NCI-H1436 treated with DMSO at 0.1 percent for 48 hours (cell line): ENCODE results near the gene ALOX15.
"Not testable (repeated sequence)": the region's sequence is repeated elsewhere in the genome, so short reads cannot be mapped to it uniquely, and the experiment has no call there.

Experiments used
- DNase-seq: peaks from one replicate; lab custom pipeline; 2025; lab: John Stamatoyannopoulos, UW

Gene ALOX15

GRCh38 chr17:4648741-4649140, 7.3 kb upstream of the ALOX15 start:
- no peak for DNase-seq

- DNase-seq: no peak
Observed at GRCh38 chr17:4645642-4646041, 4.2 kb upstream of the ALOX15 start.

DNA sequence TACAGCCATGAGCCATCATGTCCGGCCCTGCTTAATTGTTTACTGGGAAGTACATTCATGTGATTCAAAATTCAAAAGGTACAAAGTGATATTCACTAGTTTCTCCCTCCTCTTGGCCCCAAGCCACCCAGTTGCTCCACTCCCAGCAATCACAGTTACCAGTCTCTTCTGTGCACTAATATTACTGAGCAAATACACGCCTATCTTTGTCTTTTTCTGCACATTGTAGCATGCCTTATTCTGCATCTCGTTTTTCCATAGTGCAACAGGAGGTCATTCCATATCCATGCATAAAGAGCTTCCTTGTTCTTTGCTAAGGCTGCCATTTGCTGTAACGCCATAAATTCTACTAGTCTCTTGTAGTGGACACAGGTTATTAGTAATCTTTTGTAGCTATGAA, 2.2 kb upstream of the ALOX15 start:
- no peak for DNase-seq

- no peak for DNase-seq
Observed at GRCh38 chr17:4642286-4642685, 808 bp upstream of the ALOX15 start.

DNA sequence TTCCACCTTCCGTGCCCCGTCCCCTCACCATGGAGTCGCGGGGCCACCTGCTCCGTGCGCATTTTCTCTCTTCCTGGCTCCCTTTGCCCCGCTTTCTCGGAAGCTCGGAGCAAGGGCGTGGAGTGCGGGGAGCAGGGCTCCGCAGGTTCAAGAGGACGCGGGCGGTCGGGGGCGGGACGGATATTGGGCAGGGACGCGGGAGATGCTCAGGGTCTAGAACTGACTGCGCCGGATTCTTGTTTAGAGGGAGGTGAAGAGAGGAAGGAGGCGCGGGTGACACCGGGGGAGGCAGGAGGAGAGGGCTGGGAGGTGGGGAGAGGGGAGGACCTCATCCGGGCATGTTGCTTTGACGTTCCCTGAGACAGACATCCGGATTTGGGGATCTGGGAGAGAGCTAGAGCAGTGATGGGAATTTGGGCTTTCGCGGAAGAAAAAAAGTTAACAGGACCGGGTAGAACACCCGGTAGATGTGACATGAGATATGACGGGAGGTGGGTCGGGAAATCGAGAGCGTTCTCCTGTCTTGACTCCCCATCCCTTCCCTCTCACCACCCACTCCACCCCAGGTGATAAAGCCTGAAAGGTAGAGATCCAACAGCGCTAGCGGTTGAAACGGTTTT, 799 bp downstream of the ALOX15 start:
- not testable (repeated sequence) for DNase-seq

- DNase-seq: not testable (repeated sequence)
Observed at GRCh38 chr17:4639301-4640059, 2.0 kb downstream of the ALOX15 start.

- DNase-seq: not testable (repeated sequence)
Observed at GRCh38 chr17:4638766-4639165, 2.7 kb downstream of the ALOX15 start.

- DNase-seq: no peak
Observed at GRCh38 chr17:4636474-4637100, 4.9 kb downstream of the ALOX15 start.

GRCh38 chr17:4635823-4636375, 5.6 kb downstream of the ALOX15 start:
- DNase-seq: no peak

DNA sequence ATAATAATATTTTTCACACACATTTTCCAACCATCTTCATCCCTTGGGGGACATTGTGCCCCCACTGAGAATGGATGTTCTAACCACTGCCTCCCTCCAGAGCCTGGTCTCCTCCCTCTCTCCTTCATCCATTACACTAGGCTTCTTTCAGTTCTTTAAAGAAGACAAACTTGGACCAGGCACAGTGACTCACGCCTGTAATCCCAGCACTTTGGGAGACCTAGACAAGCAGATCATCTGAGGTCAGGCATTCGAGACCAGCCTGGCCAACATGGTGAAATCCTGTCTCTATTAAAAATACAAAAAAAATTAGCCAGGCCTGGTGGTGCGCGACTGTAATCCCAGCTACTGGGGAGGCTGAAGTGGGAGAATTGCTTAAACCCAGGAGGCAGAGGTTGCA, 6.5 kb downstream of the ALOX15 start:
- no peak for DNase-seq

DNA sequence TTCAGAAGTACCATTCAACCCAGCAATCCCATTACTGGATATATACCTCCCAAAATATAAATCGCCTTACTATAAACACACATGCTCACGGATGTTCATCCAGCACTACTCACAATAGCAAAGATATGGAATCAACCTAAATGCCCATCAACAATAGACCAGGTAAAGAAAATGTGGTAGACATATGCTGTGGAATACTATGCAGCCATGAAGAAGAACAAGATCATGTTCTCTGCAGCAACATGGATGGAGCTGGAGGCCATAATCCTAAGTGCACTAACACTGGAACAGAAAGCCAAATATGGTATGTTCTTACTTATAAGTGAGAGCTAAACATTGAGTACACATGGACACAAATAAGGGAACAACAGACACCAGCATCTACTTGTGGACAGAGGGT, 7.8 kb downstream of the ALOX15 start:
- no peak for DNase-seq

DNA sequence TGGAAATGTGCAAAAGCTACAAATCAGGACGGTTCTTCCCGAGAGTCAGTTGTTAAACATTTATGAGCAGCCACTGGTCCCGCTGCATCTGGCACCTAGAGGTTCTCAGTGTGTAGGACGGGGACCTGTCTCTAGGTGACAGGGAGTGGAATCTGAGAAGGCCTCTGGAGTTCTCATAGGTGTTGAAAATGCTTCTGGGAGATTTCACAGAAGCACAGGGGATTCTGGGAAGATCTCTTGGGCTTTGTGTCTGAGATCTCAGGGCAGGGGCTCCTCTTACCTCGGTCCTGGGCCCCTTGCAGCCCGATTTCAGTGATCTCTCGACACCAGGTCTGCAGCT, 8.9 kb downstream of the ALOX15 start:
- DNase-seq: no peak

- DNase-seq: no peak
Observed at GRCh38 chr17:4631836-4632580, 9.5 kb downstream of the ALOX15 start.

- no peak for DNase-seq
Observed at GRCh38 chr17:4631431-4631830, 10.0 kb downstream of the ALOX15 start.

- DNase-seq: no peak
Observed at GRCh38 chr17:4626734-4627256, 14.7 kb downstream of the ALOX15 start.

DNA sequence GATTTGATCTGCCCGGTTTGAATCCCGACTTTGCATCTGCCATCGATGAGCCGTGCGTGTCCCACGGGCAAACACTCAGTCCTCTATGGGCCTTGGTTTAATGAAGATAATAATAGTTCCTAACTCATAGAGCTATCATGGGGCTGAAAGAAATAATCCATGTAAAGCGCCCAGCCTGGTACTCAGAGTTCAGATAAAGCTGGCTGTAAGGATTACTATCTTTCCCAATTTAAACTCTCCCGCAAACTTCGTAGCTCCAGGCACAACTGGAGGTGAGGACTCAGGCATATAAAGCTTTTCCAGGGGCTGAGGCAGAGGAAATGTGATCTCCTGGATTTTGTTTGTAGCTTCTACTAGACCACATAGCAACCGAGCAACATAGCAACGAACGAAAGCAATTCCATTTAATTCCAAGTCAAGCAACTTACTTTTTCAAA, 16.3 kb downstream of the ALOX15 start:
- no peak for DNase-seq

DNA sequence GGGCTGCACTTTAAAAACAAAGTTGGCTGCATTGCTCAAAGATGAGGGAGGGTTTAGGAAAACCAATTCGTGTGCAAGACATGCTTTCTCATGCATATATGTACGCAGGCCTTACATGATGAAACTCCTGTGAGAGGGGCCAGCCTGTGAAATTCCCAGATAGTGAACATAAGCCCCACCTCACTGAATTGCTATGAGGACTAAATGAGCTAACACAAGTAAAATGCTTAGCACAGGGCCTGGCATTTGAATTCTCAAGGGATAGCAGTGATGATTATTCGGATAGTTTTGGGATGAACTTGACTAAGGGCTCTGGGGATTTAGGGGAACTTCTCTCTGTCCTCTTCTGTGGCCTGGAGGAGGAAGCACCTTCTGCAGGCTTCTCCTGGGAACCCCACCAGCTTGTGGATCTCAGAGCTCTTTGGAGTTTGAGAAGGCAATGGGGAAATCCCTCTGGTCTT, 17.0 kb downstream of the ALOX15 start:
- not testable (repeated sequence) for DNase-seq

DNA sequence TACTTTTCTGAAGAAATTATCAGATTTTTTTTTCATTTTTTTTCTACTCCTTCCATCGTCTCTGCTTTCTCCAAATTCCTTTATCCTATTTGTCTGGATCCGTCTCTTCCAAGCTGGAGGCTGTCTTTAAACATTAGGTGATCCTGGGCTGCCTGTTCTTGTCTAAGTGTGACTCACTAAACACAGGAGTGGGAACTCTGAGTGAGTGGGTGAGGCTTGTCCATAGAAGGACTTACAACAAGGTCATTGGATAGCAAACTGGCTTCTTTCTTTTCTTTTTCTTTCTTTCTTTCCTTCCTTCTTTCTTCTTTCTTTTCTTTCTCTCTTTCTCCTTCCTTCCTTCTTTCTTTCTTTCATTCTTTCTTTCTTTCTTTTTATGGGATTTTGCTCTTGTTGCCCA, 18.2 kb downstream of the ALOX15 start:
- no peak for DNase-seq

GRCh38 chr17:4622375-4622774, 19.1 kb downstream of the ALOX15 start:
- DNase-seq: no peak

DNA sequence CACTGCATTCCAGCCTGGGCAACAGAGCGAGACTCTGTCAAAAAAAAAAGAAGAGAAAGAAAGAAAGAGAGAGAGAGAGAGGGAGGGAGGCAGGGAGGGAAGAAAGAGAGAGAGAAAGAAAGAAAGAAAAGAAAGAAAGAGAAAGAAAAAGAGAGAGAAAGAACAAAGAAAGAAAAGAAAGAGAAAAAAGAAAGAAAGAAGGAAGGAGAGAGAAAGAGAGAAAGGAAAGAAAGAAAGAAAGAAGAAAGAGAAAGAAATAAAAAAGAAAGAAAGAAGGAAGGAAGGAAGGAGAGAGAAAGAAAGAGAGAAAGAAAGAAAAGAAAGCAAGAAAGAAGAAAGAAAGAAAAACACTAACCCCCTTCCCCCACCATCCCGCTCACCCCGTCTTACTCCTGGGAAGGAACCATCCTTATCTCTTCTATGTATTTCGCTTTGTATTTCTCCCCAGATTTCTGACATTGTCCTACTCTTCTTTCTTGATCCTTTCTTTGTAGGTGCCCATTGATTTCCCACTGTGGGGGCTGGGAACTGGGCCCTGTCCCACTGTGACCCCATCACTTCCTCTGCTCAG, 20.9 kb downstream of the ALOX15 start:
- DNase-seq: no peak

DNA sequence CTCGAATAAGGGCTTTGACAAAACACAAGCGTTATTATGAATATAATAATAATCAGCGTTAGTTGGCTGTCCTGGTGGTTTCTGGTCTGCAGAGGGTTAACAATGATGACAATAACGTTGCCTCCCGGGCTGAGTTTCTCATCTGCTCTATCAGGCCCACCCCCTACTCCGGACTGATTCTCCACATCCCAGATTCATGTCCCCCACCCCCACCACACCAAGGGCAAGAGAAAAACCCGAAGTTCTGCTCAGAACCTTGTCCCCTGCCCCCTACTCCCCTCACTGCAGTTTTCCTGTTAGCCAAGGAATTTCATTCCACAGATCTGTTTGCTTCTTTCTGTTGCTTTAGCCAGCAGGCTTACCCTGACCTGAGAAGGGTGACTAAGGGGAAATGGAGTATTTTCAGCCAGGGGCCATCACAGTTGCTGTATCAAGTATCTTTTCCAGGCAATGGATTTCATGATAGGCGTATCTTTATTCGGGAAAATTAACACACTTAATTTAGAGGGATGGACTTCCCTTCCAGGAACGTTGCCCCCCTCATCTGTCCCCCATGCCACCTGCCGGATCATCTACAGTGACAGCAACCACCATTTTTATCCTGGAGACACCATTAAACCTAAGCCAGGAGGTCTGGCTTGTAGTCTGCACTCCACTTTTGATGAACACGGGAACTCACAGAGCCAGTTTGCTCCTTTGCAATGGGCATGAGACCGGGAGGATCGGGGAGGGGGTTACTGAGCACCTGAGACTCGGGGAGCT, 23.7 kb downstream of the ALOX15 start:
- DNase-seq: no peak
